Adipocyte (in vitro differentiated cells): ENCODE results near the gene HOXB8.

Experiments used
- DNase-seq: peaks from one replicate; pipeline ENCODE4 v3.0.0-alpha.2; 2015; ENCODE audit warnings: low read depth
- H3K27me3 ChIP-seq: replicated peaks from 2 replicates; pipeline ENCODE4 v1.7.0; 2013; ENCODE audit warnings: mild to moderate bottlenecking, low read length, moderate library complexity; ENCODE audit not compliant: control insufficient read depth, insufficient read depth
- H3K36me3 ChIP-seq: 2 replicates; pipeline ENCODE4 v1.7.0; 2013; ENCODE audit warnings: low read length, mild to moderate bottlenecking, moderate library complexity; ENCODE audit not compliant: control insufficient read depth, insufficient read depth, severe bottlenecking
- H3K4me1 ChIP-seq: 2 replicates; pipeline ENCODE4 v1.7.0; 2013; ENCODE audit warnings: mild to moderate bottlenecking, low read length, moderate library complexity; ENCODE audit not compliant: control insufficient read depth, insufficient read depth
- H3K4me3 ChIP-seq: 2 replicates; pipeline ENCODE4 v1.7.0; 2013; ENCODE audit warnings: mild to moderate bottlenecking, low read length, moderate library complexity
- H3K9ac ChIP-seq: 2 replicates; pipeline ENCODE4 v1.7.0; 2013; ENCODE audit warnings: mild to moderate bottlenecking, low read length, moderate library complexity
- H3K9me3 ChIP-seq: 2 replicates; pipeline ENCODE4 v1.7.0; 2013; ENCODE audit warnings: mild to moderate bottlenecking, low read length, moderate library complexity; ENCODE audit not compliant: control insufficient read depth

HOXB8 gene

GRCh38 chr17:48634493-48635208 lies 19.6 kb upstream of the HOXB8 start:
- H3K36me3 ChIP-seq, result no peaks in the 10 kb centered on the region
- H3K27me3 ChIP-seq, result peaks cover 97% of the 10 kb centered on the region
- H3K4me3 ChIP-seq, result no peak overlapping the region
- no peaks in the 10 kb centered on the region for H3K4me1 ChIP-seq
- no peak for DNase-seq
- H3K9ac ChIP-seq, result no peak overlapping the region
- no peaks in the 10 kb centered on the region for H3K9me3 ChIP-seq

GRCh38 chr17:48633266-48633677 lies 18.2 kb upstream of the HOXB8 start:
- Histone ChIP-seq H3K9ac (no peak overlapping the region), H3K9me3 (no peaks in the 10 kb centered on the region), H3K4me1 (no peaks in the 10 kb centered on the region), H3K27me3 (peaks cover 96% of the 10 kb centered on the region), H3K4me3 (no peak overlapping the region), H3K36me3 (no peaks in the 10 kb centered on the region)
- no peak for DNase-seq

DNA sequence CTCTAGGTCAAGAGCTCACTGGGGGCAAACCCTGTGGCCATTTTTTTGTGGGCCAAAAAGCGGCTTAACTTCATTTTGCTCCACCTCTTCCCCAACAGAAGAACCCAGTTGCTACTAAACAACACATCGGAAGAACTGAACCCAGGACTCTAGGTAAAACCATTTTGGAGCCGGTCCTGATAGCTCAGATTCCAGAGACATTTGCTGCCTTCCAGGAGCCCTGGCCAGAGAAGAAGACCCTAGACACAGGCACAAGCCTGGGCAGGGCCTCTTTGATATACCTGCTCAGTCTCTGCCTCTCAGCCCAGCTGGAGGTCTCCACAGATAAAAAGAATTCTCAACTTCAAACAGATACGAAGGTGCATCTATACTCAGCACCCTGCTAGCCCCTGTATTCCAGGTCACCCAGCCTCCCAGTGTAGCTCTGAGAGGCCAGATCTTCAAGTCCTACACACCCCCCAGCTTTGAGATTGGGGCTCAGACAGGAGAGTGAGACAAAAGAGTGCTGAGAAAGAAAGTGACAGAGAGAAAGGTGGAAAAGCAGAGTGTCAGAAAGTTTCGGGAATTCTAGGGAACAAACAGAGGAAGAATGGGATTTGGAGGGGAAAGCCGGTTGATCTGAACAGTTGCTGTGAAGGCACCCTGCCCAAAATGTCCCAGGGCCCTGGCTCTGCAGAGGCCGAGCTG lies 17.6 kb upstream of the HOXB8 start:
- Histone ChIP-seq H3K9ac (no peak overlapping the region), H3K4me3 (no peak overlapping the region), H3K4me1 (no peaks in the 10 kb centered on the region), H3K27me3 (peaks cover 96% of the 10 kb centered on the region), H3K36me3 (no peaks in the 10 kb centered on the region), H3K9me3 (no peaks in the 10 kb centered on the region)
- DNase-seq, result no peak

DNA sequence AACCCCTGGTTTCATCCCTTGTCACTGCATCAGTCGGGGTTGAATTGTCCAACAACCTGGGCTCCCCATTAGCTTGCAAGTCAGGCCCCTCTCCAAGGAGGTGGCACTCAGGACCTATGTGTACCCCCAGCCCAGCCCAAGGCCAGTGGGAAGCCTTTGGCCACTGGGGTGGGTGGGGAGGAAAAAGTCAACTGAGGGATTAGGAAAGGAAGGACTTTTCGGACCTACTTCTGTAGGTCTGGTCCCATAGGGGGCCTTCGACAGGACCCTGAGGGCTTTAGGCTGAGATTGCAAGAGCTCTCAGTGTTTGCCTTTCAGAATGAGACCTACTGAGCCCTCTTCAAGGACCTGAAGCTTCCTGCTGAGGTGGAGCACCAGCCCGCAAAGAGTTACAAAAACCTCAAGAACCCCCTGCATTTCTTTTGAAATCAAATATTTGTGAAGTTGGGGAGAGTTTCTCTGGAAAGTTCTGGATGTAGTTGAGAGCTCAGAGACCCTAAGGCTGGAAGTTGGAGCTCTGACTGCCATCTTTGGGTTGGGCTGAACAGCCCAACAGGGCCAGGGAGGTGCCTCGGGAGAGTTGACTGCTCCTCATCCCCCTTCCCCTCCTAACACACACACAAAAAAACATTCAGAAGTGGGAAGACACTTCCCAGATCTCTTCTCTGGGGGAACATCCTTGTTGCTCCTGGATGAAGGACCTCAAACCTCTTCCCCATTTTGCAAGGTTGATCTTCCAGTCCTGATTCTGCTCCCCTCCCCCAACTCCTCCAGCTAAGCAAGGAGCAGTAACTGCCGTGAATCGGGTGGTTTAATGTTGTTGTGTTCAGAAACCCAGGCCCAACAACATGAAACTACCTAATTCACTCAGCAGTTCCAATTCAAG lies 16.8 kb upstream of the HOXB8 start:
- H3K4me1 ChIP-seq, result no peaks in the 10 kb centered on the region
- DNase-seq, result no peak
- H3K9me3 ChIP-seq, result no peaks in the 10 kb centered on the region
- no peaks in the 10 kb centered on the region for H3K36me3 ChIP-seq
- no peak overlapping the region for H3K9ac ChIP-seq
- H3K4me3 ChIP-seq, result no peak overlapping the region
- H3K27me3 ChIP-seq, result peaks cover 96% of the 10 kb centered on the region

GRCh38 chr17:48630925-48631692 lies 16.0 kb upstream of the HOXB8 start:
- H3K9me3 ChIP-seq, result no peaks in the 10 kb centered on the region
- H3K4me1 ChIP-seq, result no peaks in the 10 kb centered on the region
- H3K36me3 ChIP-seq, result no peaks in the 10 kb centered on the region
- no peak for DNase-seq
- no peak overlapping the region for H3K9ac ChIP-seq
- no peak overlapping the region for H3K4me3 ChIP-seq
- H3K27me3 ChIP-seq, result peaks cover 94% of the 10 kb centered on the region

- H3K9me3 ChIP-seq, result no peaks in the 10 kb centered on the region
- H3K9ac ChIP-seq, result no peak overlapping the region
- no peak overlapping the region for H3K4me3 ChIP-seq
- no peaks in the 10 kb centered on the region for H3K36me3 ChIP-seq
- H3K4me1 ChIP-seq, result no peaks in the 10 kb centered on the region
- peaks cover 86% of the 10 kb centered on the region for H3K27me3 ChIP-seq
- no peak for DNase-seq
These were observed 15.2 kb upstream of the HOXB8 start for GRCh38 chr17:48630009-48630924.

- no peaks in the 10 kb centered on the region for H3K9me3 ChIP-seq
- H3K36me3 ChIP-seq, result no peaks in the 10 kb centered on the region
- H3K4me3 ChIP-seq, result no peak overlapping the region
- H3K9ac ChIP-seq, result no peak overlapping the region
- H3K27me3 ChIP-seq, result peaks cover 83% of the 10 kb centered on the region
- H3K4me1 ChIP-seq, result no peaks in the 10 kb centered on the region
- DNase-seq, result no peak
These were observed 14.3 kb upstream of the HOXB8 start for GRCh38 chr17:48629411-48629759.

- Histone ChIP-seq H3K4me1 (no peaks in the 10 kb centered on the region), H3K9me3 (no peaks in the 10 kb centered on the region), H3K4me3 (no peak overlapping the region), H3K27me3 (peaks cover 83% of the 10 kb centered on the region), H3K9ac (no peak overlapping the region), H3K36me3 (no peaks in the 10 kb centered on the region)
- no peak for DNase-seq
These were observed 13.7 kb upstream of the HOXB8 start for GRCh38 chr17:48628649-48629410.

DNA sequence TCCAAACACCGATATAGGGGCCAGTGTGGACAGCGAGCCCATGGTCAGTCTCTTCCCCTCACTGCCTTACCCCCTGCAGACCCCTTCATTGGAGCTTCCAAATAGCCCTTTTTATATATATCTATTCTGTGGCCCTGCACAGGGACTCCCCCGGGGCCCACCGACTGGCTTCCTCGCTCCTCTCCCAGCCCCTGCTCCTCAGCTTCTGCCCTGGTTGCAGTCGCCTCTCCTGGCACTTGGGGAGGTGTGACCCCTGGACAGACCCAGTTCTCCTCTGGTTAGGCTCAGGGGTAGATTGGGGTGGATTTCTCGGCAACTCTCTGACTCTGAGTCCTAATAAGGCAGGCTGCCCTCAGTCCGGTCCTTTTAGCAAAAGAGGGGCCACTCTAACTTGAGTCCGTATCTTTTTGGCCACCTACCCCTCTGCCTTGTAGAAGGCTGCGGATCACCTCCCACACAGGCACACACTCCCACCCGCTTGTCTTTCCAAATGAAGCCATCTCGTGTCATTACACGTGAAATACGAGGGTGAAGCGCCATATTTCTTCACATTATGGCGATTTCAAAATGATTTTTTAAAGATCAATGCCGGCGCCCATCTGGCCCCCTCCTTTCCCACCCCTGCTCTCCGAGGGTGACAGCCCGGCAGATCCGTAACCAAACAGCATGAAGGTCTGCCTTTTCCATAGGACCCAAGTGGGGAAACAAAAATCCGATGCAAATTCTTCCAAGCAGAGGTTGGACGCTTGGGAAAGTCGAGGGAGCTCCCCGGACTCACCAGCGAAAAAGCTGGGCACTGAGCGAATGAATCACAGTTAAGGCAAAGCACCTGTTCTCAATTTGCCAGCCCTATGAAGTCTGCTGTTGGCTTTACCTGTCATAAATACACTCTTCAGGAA lies 12.8 kb upstream of the HOXB8 start:
- DNase-seq, result no peak
- Histone ChIP-seq H3K9me3 (no peaks in the 10 kb centered on the region), H3K27me3 (peaks cover 83% of the 10 kb centered on the region), H3K4me1 (no peaks in the 10 kb centered on the region), H3K9ac (no peak overlapping the region), H3K4me3 (no peak overlapping the region), H3K36me3 (no peaks in the 10 kb centered on the region)
